GM23248 (cell line): ENCODE data around the gene S1PR1.

Experiments used
- EZH2 ChIP-seq: fragments of 200-600 bp; sonication (generic); IDR thresholded peaks from 2 replicates; pipeline ENCODE4 v1.6.1; 2018; ENCODE audit warnings: antibody characterized with exemption, mild to moderate bottlenecking; ENCODE audit not compliant: insufficient read depth, poor library complexity, severe bottlenecking
- EZH2phosphoT487 ChIP-seq: fragments of 200-600 bp; sonication (generic); IDR thresholded peaks from 2 replicates; pipeline ENCODE4 v1.6.1; 2018; ENCODE audit warnings: antibody characterized with exemption, moderate library complexity, mild to moderate bottlenecking, low read depth; ENCODE audit not compliant: insufficient read depth

DNA sequence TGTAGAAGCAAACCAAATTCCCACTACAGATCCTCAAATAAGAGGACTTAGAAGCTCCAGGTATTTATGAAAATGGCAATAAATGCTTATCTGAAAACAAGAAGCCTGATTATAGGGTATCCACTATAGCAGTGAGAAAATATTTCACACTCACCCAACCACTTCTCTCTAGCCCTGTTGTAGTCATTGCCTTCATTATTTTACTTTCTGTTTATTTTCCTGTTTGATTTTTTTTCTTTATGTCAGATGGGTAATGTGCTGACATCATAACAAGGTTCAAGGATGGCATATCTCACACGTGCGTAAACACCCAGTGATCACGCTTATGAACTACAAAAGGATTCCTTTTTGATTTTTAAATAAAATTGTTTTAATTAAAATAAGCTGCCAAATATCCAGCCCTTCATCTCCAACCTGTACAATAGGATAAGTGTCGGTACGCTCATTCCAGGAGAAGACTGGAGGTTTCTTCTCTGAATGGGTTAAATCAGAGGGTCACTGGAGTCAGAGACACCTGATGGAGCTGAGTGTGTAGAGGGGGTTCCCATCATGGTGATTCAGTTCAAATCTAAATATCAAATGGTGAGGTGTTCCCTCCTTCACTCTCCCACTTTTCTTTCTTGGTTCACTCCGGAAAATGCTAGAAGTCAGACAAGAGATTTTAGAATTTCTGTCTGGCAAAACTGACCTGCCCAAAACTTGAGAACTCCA is 8.2 kb upstream of the S1PR1 start:
- TF ChIP-seq EZH2 (no peak), EZH2phosphoT487 (no peak)
